SK-N-SH treated with all-trans-retinoic acid at 6 μM for 48 hours (cell line): ENCODE measurements around the gene HHATL.

Experiments
- ATAC-seq: fragments of 200-7000 bp; cut with Tn5 transposase; 3 replicates; pipeline ENCODE4 v1.9.1; 2020; ENCODE audit warnings: mild to moderate bottlenecking, moderate library complexity
- ARNTL ChIP-seq: fragments of 450-650 bp; formaldehyde crosslinking; IDR thresholded peaks from 2 replicates; pipeline ENCODE4 v1.5.0; 2020; ENCODE audit warnings: low read depth, mild to moderate bottlenecking, moderate library complexity, borderline replicate concordance
- BACH2 ChIP-seq: fragments of 250-450 bp; sonication (Bioruptor Pico); IDR thresholded peaks from 2 replicates; pipeline ENCODE4 v1.9.0; 2021; ENCODE audit warnings: mild to moderate bottlenecking, borderline replicate concordance
- CSDC2 ChIP-seq: fragments of 250-450 bp; sonication (Bioruptor Pico); IDR thresholded peaks from 2 replicates; pipeline ENCODE4 v1.5.0; 2020; ENCODE audit warnings: mild to moderate bottlenecking, moderate library complexity
- CSRNP3 ChIP-seq: fragments of 250-450 bp; sonication (Bioruptor Pico); IDR thresholded peaks from 2 replicates; pipeline ENCODE4 v1.5.1; 2021; ENCODE audit warnings: mild to moderate bottlenecking, moderate library complexity
- ESRRG ChIP-seq: fragments of 250-450 bp; sonication (Bioruptor Pico); IDR thresholded peaks from 2 replicates; pipeline ENCODE4 v1.6.1; 2021; ENCODE audit warnings: mild to moderate bottlenecking
- GLIS3 ChIP-seq: fragments of 250-450 bp; sonication (Bioruptor Pico); IDR thresholded peaks from 2 replicates; pipeline ENCODE4 v1.5.0; 2020; ENCODE audit warnings: mild to moderate bottlenecking, moderate library complexity
- OSR1 ChIP-seq: fragments of 250-450 bp; sonication (Bioruptor Pico); IDR thresholded peaks from 2 replicates; pipeline ENCODE4 v1.8.0; 2022; ENCODE audit warnings: moderate library complexity, mild to moderate bottlenecking, inconsistent platforms
- PATZ1 ChIP-seq: fragments of 250-450 bp; sonication (Bioruptor Pico); IDR thresholded peaks from 2 replicates; pipeline ENCODE4 v1.8.0; 2020; ENCODE audit warnings: mild to moderate bottlenecking, moderate library complexity, borderline replicate concordance
- POU6F1 ChIP-seq: fragments of 250-450 bp; sonication (Bioruptor Pico); IDR thresholded peaks from 2 replicates; pipeline ENCODE4 v1.8.0; 2021; ENCODE audit warnings: low read depth, mild to moderate bottlenecking, moderate library complexity, borderline replicate concordance
- PPARA ChIP-seq: fragments of 250-450 bp; sonication (Bioruptor Pico); IDR thresholded peaks from 2 replicates; pipeline ENCODE4 v1.5.0; 2020; ENCODE audit warnings: mild to moderate bottlenecking, borderline replicate concordance
- RARB ChIP-seq: fragments of 250-450 bp; sonication (Bioruptor Pico); IDR thresholded peaks from 2 replicates; pipeline ENCODE4 v1.8.0; 2021; ENCODE audit warnings: mild to moderate bottlenecking, moderate library complexity
- SNAI2 ChIP-seq: fragments of 250-450 bp; sonication (Bioruptor Pico); IDR thresholded peaks from 2 replicates; pipeline ENCODE4 v1.5.0; 2020; ENCODE audit warnings: mild to moderate bottlenecking, moderate library complexity
- TCF4 ChIP-seq: fragments of 250-450 bp; sonication (Bioruptor Pico); IDR thresholded peaks from 2 replicates; pipeline ENCODE4 v1.8.0; 2021; ENCODE audit warnings: mild to moderate bottlenecking, moderate library complexity, borderline replicate concordance
- TOX ChIP-seq: fragments of 250-450 bp; sonication (Bioruptor Pico); IDR thresholded peaks from 2 replicates; pipeline ENCODE4 v1.8.0; 2021; ENCODE audit warnings: mild to moderate bottlenecking, moderate library complexity, borderline replicate concordance
- ZC3H10 ChIP-seq: fragments of 250-450 bp; sonication (Bioruptor Pico); IDR thresholded peaks from 2 replicates; pipeline ENCODE4 v1.5.1; 2021; ENCODE audit warnings: mild to moderate bottlenecking, moderate library complexity
- ZFP3 ChIP-seq: fragments of 250-450 bp; sonication (Bioruptor Pico); IDR thresholded peaks from 2 replicates; pipeline ENCODE4 v1.5.0; 2020; ENCODE audit warnings: mild to moderate bottlenecking, moderate library complexity
- ZFP30 ChIP-seq: fragments of 450-650 bp; formaldehyde crosslinking; IDR thresholded peaks from 2 replicates; pipeline ENCODE4 v1.5.0; 2022; ENCODE audit warnings: mild to moderate bottlenecking, moderate library complexity
- ZNF565 ChIP-seq: fragments of 450-650 bp; formaldehyde crosslinking; conservative IDR thresholded peaks from 2 replicates; pipeline ENCODE4 v1.5.0; 2020; ENCODE audit warnings: low read depth, mild to moderate bottlenecking, moderate library complexity
- ZNF70 ChIP-seq: fragments of 450-650 bp; formaldehyde crosslinking; IDR thresholded peaks from 2 replicates; pipeline ENCODE4 v1.5.0; 2020; ENCODE audit warnings: mild to moderate bottlenecking, moderate library complexity
- TF ChIP-seq, protein P1 (sequence below): fragments of 250-450 bp; sonication (Bioruptor Pico); IDR thresholded peaks from 2 replicates; pipeline ENCODE4 v1.5.0; 2020; ENCODE audit warnings: mild to moderate bottlenecking, moderate library complexity

The HHATL gene

GRCh38 chr3:42710323-42711021 is 7.9 kb upstream of the HHATL start:
- no peak for ATAC-seq
- TF ChIP-seq TOX (CRISPR knock-in tag): no peak
- no peak for TF ChIP-seq ZFP3 (CRISPR knock-in tag)
- TF ChIP-seq ESRRG (CRISPR knock-in tag): no peak
- TF ChIP-seq TCF4 (CRISPR knock-in tag): no peak

GRCh38 chr3:42709621-42710020 is 7.0 kb upstream of the HHATL start:
- TF ChIP-seq GLIS3 (CRISPR knock-in tag): no peak
- no peak for TF ChIP-seq ZFP3 (CRISPR knock-in tag)
- TF ChIP-seq ZC3H10 (CRISPR knock-in tag): no peak
- TF ChIP-seq OSR1: no peak
- TF ChIP-seq TCF4 (CRISPR knock-in tag): no peak
- TF ChIP-seq RARB (CRISPR knock-in tag): no peak
- TF ChIP-seq ZNF565 (CRISPR knock-in tag): no peak
- no peak for TF ChIP-seq POU6F1 (CRISPR knock-in tag)
- no peak for TF ChIP-seq ZNF70 (CRISPR knock-in tag)
- no peak for TF ChIP-seq CSRNP3 (CRISPR knock-in tag)
- no peak for TF ChIP-seq BACH2 (CRISPR knock-in tag)
- TF ChIP-seq, protein P1, sequence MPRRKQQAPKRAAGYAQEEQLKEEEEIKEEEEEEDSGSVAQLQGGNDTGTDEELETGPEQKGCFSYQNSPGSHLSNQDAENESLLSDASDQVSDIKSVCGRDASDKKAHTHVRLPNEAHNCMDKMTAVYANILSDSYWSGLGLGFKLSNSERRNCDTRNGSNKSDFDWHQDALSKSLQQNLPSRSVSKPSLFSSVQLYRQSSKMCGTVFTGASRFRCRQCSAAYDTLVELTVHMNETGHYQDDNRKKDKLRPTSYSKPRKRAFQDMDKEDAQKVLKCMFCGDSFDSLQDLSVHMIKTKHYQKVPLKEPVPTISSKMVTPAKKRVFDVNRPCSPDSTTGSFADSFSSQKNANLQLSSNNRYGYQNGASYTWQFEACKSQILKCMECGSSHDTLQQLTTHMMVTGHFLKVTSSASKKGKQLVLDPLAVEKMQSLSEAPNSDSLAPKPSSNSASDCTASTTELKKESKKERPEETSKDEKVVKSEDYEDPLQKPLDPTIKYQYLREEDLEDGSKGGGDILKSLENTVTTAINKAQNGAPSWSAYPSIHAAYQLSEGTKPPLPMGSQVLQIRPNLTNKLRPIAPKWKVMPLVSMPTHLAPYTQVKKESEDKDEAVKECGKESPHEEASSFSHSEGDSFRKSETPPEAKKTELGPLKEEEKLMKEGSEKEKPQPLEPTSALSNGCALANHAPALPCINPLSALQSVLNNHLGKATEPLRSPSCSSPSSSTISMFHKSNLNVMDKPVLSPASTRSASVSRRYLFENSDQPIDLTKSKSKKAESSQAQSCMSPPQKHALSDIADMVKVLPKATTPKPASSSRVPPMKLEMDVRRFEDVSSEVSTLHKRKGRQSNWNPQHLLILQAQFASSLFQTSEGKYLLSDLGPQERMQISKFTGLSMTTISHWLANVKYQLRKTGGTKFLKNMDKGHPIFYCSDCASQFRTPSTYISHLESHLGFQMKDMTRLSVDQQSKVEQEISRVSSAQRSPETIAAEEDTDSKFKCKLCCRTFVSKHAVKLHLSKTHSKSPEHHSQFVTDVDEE: no peak
- no peak for TF ChIP-seq ESRRG (CRISPR knock-in tag)
- no peak for TF ChIP-seq ARNTL (CRISPR knock-in tag)
- no peak for TF ChIP-seq SNAI2 (CRISPR knock-in tag)
- TF ChIP-seq ZFP30 (CRISPR knock-in tag): no peak
- no peak for TF ChIP-seq PPARA (CRISPR knock-in tag)
- TF ChIP-seq CSDC2 (CRISPR knock-in tag): no peak
- TF ChIP-seq PATZ1 (CRISPR knock-in tag): no peak

DNA sequence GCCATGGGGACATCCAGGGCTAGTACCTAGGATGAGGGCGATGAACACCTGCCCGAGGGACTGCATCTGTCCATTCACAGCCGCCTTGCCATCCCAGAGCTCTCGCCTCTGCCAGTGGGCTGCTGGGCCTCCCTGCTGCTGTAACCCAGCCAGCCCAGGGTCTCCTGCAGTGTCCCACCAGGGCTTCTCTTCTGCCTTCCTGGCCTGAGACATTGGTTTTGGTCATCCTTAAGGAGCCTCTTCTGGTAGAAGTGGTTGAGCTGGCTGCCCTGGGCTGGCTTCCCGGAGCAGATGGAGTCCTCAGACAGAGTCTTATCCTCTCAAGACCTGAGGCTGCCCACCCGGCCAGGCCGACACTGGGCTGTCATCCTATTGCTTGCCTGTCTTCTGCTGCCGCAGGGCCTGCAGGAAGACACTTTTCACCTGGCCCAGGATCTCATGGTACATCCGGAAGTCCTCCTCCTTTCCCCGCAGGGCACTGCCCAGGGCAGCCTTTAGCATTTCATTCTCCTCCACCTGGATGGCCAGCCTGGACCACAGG is 6.1 kb upstream of the HHATL start:
- ATAC-seq: no peak
- TF ChIP-seq POU6F1 (CRISPR knock-in tag): no peak

More at GRCh38 chr3:42709621-42710020, 7.0 kb upstream of the HHATL start:
- no peak for ATAC-seq
